SK-N-SH treated with all-trans-retinoic acid at 6 μM for 48 hours (cell line): ENCODE results near the gene PITPNC1.

Source experiments
- ATAC-seq: fragments of 200-7000 bp; cut with Tn5 transposase; 3 replicates; pipeline ENCODE4 v1.9.1; 2020; ENCODE audit warnings: mild to moderate bottlenecking, moderate library complexity
- BACH2 ChIP-seq: fragments of 250-450 bp; sonication (Bioruptor Pico); IDR thresholded peaks from 2 replicates; pipeline ENCODE4 v1.9.0; 2021; ENCODE audit warnings: mild to moderate bottlenecking, borderline replicate concordance
- CREB5 ChIP-seq: fragments of 250-450 bp; sonication (Bioruptor Pico); IDR thresholded peaks from 2 replicates; pipeline ENCODE4 v1.5.1; 2020; ENCODE audit warnings: low read depth, mild to moderate bottlenecking, moderate library complexity
- CSDC2 ChIP-seq: fragments of 250-450 bp; sonication (Bioruptor Pico); IDR thresholded peaks from 2 replicates; pipeline ENCODE4 v1.5.0; 2020; ENCODE audit warnings: mild to moderate bottlenecking, moderate library complexity
- CSRNP3 ChIP-seq: fragments of 250-450 bp; sonication (Bioruptor Pico); IDR thresholded peaks from 2 replicates; pipeline ENCODE4 v1.5.1; 2021; ENCODE audit warnings: mild to moderate bottlenecking, moderate library complexity
- ESRRG ChIP-seq: fragments of 250-450 bp; sonication (Bioruptor Pico); IDR thresholded peaks from 2 replicates; pipeline ENCODE4 v1.6.1; 2021; ENCODE audit warnings: mild to moderate bottlenecking
- GLIS3 ChIP-seq: fragments of 250-450 bp; sonication (Bioruptor Pico); IDR thresholded peaks from 2 replicates; pipeline ENCODE4 v1.5.0; 2020; ENCODE audit warnings: mild to moderate bottlenecking, moderate library complexity
- ISL1 ChIP-seq: fragments of 250-450 bp; sonication (Bioruptor Pico); IDR thresholded peaks from 2 replicates; pipeline ENCODE4 v2.1.2; 2022; ENCODE audit warnings: mild to moderate bottlenecking, moderate library complexity
- POU6F1 ChIP-seq: fragments of 250-450 bp; sonication (Bioruptor Pico); IDR thresholded peaks from 2 replicates; pipeline ENCODE4 v1.8.0; 2021; ENCODE audit warnings: low read depth, mild to moderate bottlenecking, moderate library complexity, borderline replicate concordance
- PPARA ChIP-seq: fragments of 250-450 bp; sonication (Bioruptor Pico); IDR thresholded peaks from 2 replicates; pipeline ENCODE4 v1.5.0; 2020; ENCODE audit warnings: mild to moderate bottlenecking, borderline replicate concordance
- RARB ChIP-seq: fragments of 250-450 bp; sonication (Bioruptor Pico); IDR thresholded peaks from 2 replicates; pipeline ENCODE4 v1.8.0; 2021; ENCODE audit warnings: mild to moderate bottlenecking, moderate library complexity
- SNAI2 ChIP-seq: fragments of 250-450 bp; sonication (Bioruptor Pico); IDR thresholded peaks from 2 replicates; pipeline ENCODE4 v1.5.0; 2020; ENCODE audit warnings: mild to moderate bottlenecking, moderate library complexity
- TCF4 ChIP-seq: fragments of 250-450 bp; sonication (Bioruptor Pico); IDR thresholded peaks from 2 replicates; pipeline ENCODE4 v1.8.0; 2021; ENCODE audit warnings: mild to moderate bottlenecking, moderate library complexity, borderline replicate concordance
- TOX ChIP-seq: fragments of 250-450 bp; sonication (Bioruptor Pico); IDR thresholded peaks from 2 replicates; pipeline ENCODE4 v1.8.0; 2021; ENCODE audit warnings: mild to moderate bottlenecking, moderate library complexity, borderline replicate concordance
- ZC3H10 ChIP-seq: fragments of 250-450 bp; sonication (Bioruptor Pico); IDR thresholded peaks from 2 replicates; pipeline ENCODE4 v1.5.1; 2021; ENCODE audit warnings: mild to moderate bottlenecking, moderate library complexity
- ZFP3 ChIP-seq: fragments of 250-450 bp; sonication (Bioruptor Pico); IDR thresholded peaks from 2 replicates; pipeline ENCODE4 v1.5.0; 2020; ENCODE audit warnings: mild to moderate bottlenecking, moderate library complexity
- ZFP30 ChIP-seq: fragments of 450-650 bp; formaldehyde crosslinking; IDR thresholded peaks from 2 replicates; pipeline ENCODE4 v1.5.0; 2022; ENCODE audit warnings: mild to moderate bottlenecking, moderate library complexity
- ZNF565 ChIP-seq: fragments of 450-650 bp; formaldehyde crosslinking; conservative IDR thresholded peaks from 2 replicates; pipeline ENCODE4 v1.5.0; 2020; ENCODE audit warnings: low read depth, mild to moderate bottlenecking, moderate library complexity
- ZNF70 ChIP-seq: fragments of 450-650 bp; formaldehyde crosslinking; IDR thresholded peaks from 2 replicates; pipeline ENCODE4 v1.5.0; 2020; ENCODE audit warnings: mild to moderate bottlenecking, moderate library complexity
- ZNF8 ChIP-seq: fragments of 450-650 bp; formaldehyde crosslinking; IDR thresholded peaks from 2 replicates; pipeline ENCODE4 v1.5.0; 2020; ENCODE audit warnings: mild to moderate bottlenecking, moderate library complexity
- TF ChIP-seq, protein P1 (sequence below): fragments of 250-450 bp; sonication (Bioruptor Pico); IDR thresholded peaks from 2 replicates; pipeline ENCODE4 v1.8.0; 2020; ENCODE audit warnings: mild to moderate bottlenecking, moderate library complexity, borderline replicate concordance

Gene PITPNC1

GRCh38 chr17:67638871-67639270 is 261.8 kb downstream of the PITPNC1 start (continued):
- TF ChIP-seq POU6F1 (CRISPR knock-in tag): no peak
- no peak for TF ChIP-seq ZFP3
- TF ChIP-seq TCF4 (CRISPR knock-in tag): no peak
- TF ChIP-seq ZNF565 (CRISPR knock-in tag): no peak
- TF ChIP-seq CSDC2 (CRISPR knock-in tag): no peak
- no peak for TF ChIP-seq CREB5 (CRISPR knock-in tag)
- no peak for TF ChIP-seq ZFP30 (CRISPR knock-in tag)
- no peak for TF ChIP-seq GLIS3 (CRISPR knock-in tag)
- TF ChIP-seq PPARA (CRISPR knock-in tag): no peak
- no peak for TF ChIP-seq SNAI2 (CRISPR knock-in tag)

DNA sequence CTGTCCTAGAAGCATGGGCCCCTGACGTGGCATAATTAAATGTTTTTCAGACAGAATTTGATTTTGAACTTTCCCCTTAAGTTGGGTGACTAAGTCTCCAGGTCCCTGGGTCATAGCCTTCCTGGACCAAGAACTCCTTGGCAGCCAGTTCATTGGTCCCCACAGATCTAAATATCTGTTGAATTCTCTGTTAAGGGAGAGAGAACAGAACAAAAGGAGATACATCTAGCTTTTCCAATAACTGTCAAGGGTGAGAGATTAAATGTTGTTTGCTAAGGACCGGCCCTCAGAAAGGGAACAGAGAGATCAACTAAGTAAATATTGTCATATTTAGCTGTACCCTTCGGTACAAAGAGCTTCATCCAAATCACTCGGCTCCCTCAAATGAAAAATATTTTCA is 262.5 kb downstream of the PITPNC1 start:
- no peak for ATAC-seq

DNA sequence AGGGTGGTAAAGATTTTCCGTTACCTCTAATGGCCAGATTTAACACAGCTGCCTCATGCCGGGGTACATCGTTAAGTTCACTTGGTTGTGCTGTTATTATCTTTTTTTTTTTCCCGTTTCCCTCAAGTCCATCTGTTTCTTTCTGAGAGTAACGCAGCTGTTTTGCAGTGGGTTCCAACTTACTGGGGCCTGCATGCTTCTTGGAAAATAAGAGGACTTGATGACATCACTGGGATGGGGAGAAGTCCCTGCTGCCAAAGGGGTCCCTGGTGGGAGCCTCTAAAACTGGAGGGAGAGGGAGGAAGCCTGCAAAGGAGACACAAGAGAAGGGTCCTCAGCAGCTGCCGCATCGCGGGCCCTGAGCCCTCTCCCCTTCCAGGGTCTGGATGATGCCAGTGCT is 262.9 kb downstream of the PITPNC1 start:
- no peak for TF ChIP-seq ZNF70 (CRISPR knock-in tag)
- no peak for TF ChIP-seq ZFP30 (CRISPR knock-in tag)
- no peak for TF ChIP-seq TOX (CRISPR knock-in tag)
- no peak for ATAC-seq

More for the DNA sequence above, 262.5 kb downstream of the PITPNC1 start:
- TF ChIP-seq TOX (CRISPR knock-in tag): no peak
- no peak for TF ChIP-seq GLIS3 (CRISPR knock-in tag)
- no peak for TF ChIP-seq ZNF8 (CRISPR knock-in tag)
- no peak for TF ChIP-seq ZFP30 (CRISPR knock-in tag)
- TF ChIP-seq SNAI2 (CRISPR knock-in tag): no peak
- no peak for TF ChIP-seq PPARA (CRISPR knock-in tag)
- no peak for TF ChIP-seq ZNF70 (CRISPR knock-in tag)
- no peak for TF ChIP-seq ZC3H10 (CRISPR knock-in tag)
- no peak for TF ChIP-seq ISL1 (CRISPR knock-in tag)
- no peak for TF ChIP-seq BACH2 (CRISPR knock-in tag)
- TF ChIP-seq ESRRG (CRISPR knock-in tag): no peak

GRCh38 chr17:67642488-67642887 is 265.4 kb downstream of the PITPNC1 start:
- no peak for TF ChIP-seq CSRNP3 (CRISPR knock-in tag)
- no peak for TF ChIP-seq RARB (CRISPR knock-in tag)
- no peak for TF ChIP-seq ESRRG (CRISPR knock-in tag)
- TF ChIP-seq ZNF565 (CRISPR knock-in tag): no peak
- TF ChIP-seq TOX (CRISPR knock-in tag): no peak
- no peak for TF ChIP-seq PPARA (CRISPR knock-in tag)
- no peak for TF ChIP-seq CREB5 (CRISPR knock-in tag)
- no peak for TF ChIP-seq SNAI2 (CRISPR knock-in tag)
- TF ChIP-seq ZNF70 (CRISPR knock-in tag): no peak
- no peak for TF ChIP-seq POU6F1 (CRISPR knock-in tag)
- TF ChIP-seq, protein P1, sequence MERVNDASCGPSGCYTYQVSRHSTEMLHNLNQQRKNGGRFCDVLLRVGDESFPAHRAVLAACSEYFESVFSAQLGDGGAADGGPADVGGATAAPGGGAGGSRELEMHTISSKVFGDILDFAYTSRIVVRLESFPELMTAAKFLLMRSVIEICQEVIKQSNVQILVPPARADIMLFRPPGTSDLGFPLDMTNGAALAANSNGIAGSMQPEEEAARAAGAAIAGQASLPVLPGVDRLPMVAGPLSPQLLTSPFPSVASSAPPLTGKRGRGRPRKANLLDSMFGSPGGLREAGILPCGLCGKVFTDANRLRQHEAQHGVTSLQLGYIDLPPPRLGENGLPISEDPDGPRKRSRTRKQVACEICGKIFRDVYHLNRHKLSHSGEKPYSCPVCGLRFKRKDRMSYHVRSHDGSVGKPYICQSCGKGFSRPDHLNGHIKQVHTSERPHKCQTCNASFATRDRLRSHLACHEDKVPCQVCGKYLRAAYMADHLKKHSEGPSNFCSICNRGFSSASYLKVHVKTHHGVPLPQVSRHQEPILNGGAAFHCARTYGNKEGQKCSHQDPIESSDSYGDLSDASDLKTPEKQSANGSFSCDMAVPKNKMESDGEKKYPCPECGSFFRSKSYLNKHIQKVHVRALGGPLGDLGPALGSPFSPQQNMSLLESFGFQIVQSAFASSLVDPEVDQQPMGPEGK: no peak
- TF ChIP-seq, all 23 proteins: peak for 0
- ATAC-seq: no peak
